Body of pancreas (tissue), 4 donors: Measurements from ENCODE around the gene A2M. TPM values are rescaled to one million over a fixed set of nuclear protein-coding genes. Genes with fewer than 3 reads are reported as not detected.
A peak's percentile ranks its signal among the peaks of the same experiment; 100 is the strongest.

ENCODE experiments used
- ATAC-seq: fragments of 150-250 bp; one replicate; pipeline ENCODE4 v1.9.1; 2016
- DNase-seq, 4 donors: peaks; one replicate each; pipeline ENCODE4 v3.0.0-alpha.2; 2019
- H3K27ac ChIP-seq, 4 donors: fragments of 200-600 bp; sonication (generic); 1 replicate in 3 of 4; 2 replicates in 1 of 4; pipeline versions ENCODE4 v1.5.1 to v1.6.1; 2016 to 2019; ENCODE audit warnings: mild to moderate bottlenecking in 1 of 4, mixed read lengths in 1 of 4, moderate library complexity in 1 of 4
- H3K27me3 ChIP-seq, 2 donors: fragments of 200-600 bp; sonication (generic); one replicate each; pipeline ENCODE4 v1.6.0; 2016; ENCODE audit warnings: mild to moderate bottlenecking in 1 of 2
- H3K36me3 ChIP-seq, 2 donors: fragments of 200-600 bp; sonication (generic); replicated peaks in 1 of 2; 2 replicates each; pipeline ENCODE4 v1.5.1; 2016; ENCODE audit warnings: low read depth in 2 of 2; ENCODE audit not compliant: insufficient read depth in 1 of 2
- H3K4me1 ChIP-seq: fragments of 200-600 bp; sonication (generic); one replicate; pipeline ENCODE4 v1.6.0; 2016
- H3K4me3 ChIP-seq, 2 donors: fragments of 200-600 bp; sonication (generic); 1 replicate in 1 of 2; 2 replicates in 1 of 2; pipeline ENCODE4 v1.5.1; 2016 to 2019
- H3K9me3 ChIP-seq, 3 donors: fragments of 200-600 bp; sonication (generic); 1 replicate in 2 of 3; 2 replicates in 1 of 3; pipeline ENCODE4 v1.5.1; 2016
- POLR2A ChIP-seq, 3 donors: fragments of 450-650 bp; IDR thresholded peaks; one replicate each; pipeline ENCODE4 v1.6.1; 2016; ENCODE audit warnings: antibody characterized with exemption in 3 of 3, mild to moderate bottlenecking in 2 of 3
- WGBS, 2 donors: methylation state at CpG; one replicate each; pipeline ENCODE4 v1.1.5; 2017; 5-methylcytosine and 5-hydroxymethylcytosine counted together
- intact Hi-C: fragments of 100-400 bp; cut with DNase I; formaldehyde crosslinking; loops from one replicate; pipeline ENCODE4 v1.15.1; 2023
- total RNA-seq, 2 donors: library from RNA; depleted of rRNA; stranded (reverse); fragments of >200 nt; gene quantifications; one replicate each; pipeline ENCODE4 v1.1.0, GENCODE V29; 2016
- TF ChIP-seq, protein P1 (sequence below), 7 experiments: fragments of 450-650 bp in 4 of 7; fragments of 200-600 bp in 3 of 7; sonication (generic) in 3 of 7; IDR thresholded peaks; one replicate each; pipeline ENCODE4 v1.5.1; 2016 to 2019; ENCODE audit warnings: antibody characterized with exemption in 7 of 7

The A2M gene
- total RNA-seq, 2 donors from 2014 or later = 97.3 to 102 TPM

DNA sequence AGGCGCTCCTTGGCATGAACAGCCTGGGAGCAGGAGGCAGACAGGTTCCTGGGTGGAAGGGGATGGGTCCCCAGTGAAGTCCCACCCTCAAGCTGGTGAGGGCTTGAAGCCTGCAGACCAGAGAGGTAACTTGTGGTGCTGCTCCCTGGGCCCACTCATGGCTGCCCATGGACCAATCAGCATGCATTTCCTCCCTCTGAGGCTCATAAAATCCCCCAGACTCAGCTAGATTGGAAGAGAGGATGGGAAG lies 50.2 kb downstream of the A2M start:
- Histone ChIP-seq H3K4me3 (peak overlapping the region; percentile 35 to 47), H3K27ac (peak overlapping the region; percentile 73 to 100 (median 99)), H3K9me3 (no peaks in the 10 kb centered on the region), H3K4me1 (peaks cover 19% of the 10 kb centered on the region), H3K27me3 (no peaks in the 10 kb centered on the region), H3K36me3 (no peaks in the 10 kb centered on the region)
- DNase-seq (no peak), ATAC-seq (no peak)
- no peak for TF ChIP-seq POLR2A (IDR thresholded peaks at IDR 0.05)
- 93% methylated on average over 1 of the region's 1 CpG; no CpG with 5 or more reads in 1 of the 2 donors for WGBS, 2 donors
- intact Hi-C loops = no loop called here

DNA sequence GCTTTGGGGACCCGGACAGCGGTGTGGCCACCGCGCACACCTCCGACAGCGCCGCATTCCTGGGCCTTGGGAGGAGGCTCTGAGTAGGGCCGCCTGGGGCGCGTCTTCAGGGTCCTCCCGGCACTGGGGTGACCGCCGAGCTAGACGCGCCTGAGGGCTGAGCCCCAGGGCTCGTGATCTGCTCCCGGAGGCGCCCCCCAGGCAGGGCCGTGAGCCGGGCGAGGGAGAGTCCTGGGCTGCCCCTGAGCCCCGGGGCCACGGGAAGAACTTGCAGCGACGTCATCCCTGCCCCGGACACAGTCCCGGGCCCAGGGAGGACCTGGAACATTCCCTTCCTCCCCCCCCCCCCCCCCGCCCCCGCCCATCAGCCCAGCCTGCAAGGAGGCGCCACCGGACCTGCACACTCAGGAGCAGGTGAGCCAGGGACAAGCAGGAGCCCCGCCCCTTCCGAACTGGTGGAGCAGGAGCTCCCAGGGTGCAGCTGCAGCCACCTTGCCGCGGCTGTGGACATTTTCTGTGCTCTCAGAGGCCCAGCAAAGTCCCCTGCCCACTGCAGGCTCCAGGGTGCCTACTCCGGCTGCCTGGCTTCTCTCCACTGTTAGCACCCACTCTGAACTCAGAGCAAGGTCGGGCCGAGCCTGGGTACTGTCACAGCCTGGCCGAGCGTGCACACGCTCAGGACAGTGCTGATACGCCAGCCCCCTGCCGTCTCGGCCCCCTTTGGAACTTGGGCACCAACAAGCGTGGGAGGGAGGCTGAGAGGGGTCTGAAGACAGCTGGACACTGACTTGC lies 50.7 kb downstream of the A2M start:
- intact Hi-C loops = no loop called here
- Histone ChIP-seq H3K4me1 (peaks cover 19% of the 10 kb centered on the region), H3K36me3 (no peaks in the 10 kb centered on the region), H3K27me3 (no peaks in the 10 kb centered on the region), H3K9me3 (no peaks in the 10 kb centered on the region), H3K4me3 (peak overlapping the region; percentile 37 to 63), H3K27ac (peak overlapping the region; percentile 98 to 100 (median 99))
- 9% methylated on average over 40 of the region's 45 CpGs; no CpG with 5 or more reads in 1 of the 2 donors for WGBS, 2 donors
- DNase-seq (peak; percentile 96 to 99 (median 98)), ATAC-seq (peak; percentile 90)
- peak; percentile 96 to 97 (median 96) for TF ChIP-seq POLR2A (IDR thresholded peaks at IDR 0.05)
- TF ChIP-seq, protein P1, sequence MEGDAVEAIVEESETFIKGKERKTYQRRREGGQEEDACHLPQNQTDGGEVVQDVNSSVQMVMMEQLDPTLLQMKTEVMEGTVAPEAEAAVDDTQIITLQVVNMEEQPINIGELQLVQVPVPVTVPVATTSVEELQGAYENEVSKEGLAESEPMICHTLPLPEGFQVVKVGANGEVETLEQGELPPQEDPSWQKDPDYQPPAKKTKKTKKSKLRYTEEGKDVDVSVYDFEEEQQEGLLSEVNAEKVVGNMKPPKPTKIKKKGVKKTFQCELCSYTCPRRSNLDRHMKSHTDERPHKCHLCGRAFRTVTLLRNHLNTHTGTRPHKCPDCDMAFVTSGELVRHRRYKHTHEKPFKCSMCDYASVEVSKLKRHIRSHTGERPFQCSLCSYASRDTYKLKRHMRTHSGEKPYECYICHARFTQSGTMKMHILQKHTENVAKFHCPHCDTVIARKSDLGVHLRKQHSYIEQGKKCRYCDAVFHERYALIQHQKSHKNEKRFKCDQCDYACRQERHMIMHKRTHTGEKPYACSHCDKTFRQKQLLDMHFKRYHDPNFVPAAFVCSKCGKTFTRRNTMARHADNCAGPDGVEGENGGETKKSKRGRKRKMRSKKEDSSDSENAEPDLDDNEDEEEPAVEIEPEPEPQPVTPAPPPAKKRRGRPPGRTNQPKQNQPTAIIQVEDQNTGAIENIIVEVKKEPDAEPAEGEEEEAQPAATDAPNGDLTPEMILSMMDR (IDR thresholded peaks at IDR 0.05) = peak in 1 of 7 experiments; percentile 12

DNA sequence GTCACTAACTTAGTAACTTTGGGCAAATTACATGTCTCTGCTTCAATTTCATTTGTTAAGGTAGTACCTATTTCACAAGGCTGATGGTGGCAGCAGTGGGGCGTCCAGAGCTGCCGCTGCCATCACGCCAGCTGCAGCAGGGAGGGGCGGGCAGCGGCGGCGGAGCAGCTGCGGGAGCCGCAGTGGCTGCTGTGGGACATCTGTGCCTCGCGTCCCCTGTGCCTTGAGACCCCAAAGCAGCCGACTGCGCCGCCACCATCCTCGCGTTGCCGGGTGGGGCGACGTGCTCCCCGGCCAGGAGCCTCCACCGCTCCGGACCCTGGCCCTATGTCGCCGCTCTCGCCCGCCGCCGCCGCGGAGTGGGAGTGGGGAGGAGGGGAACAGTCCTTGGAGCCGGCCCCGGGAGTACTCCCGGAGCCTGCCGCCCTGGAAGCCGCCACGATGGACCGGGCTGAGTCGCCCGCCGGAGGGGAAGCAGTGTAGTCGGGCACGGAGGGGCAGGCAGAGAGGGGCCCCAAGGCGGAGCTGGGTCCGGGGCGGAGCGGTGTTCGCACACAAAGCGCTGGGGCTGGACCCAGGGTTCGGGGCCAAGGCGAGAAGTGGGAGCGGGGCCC lies 51.4 kb downstream of the A2M start:
- Histone ChIP-seq H3K4me3 (peak overlapping the region; percentile 37 to 63), H3K4me1 (peaks cover 19% of the 10 kb centered on the region), H3K9me3 (no peaks in the 10 kb centered on the region), H3K27ac (peak overlapping the region; percentile 98 to 100 (median 99)), H3K36me3 (no peaks in the 10 kb centered on the region), H3K27me3 (no peaks in the 10 kb centered on the region)
- intact Hi-C loops = no loop called here
- ATAC-seq = peak; percentile 76
- TF ChIP-seq, protein P1 (IDR thresholded peaks at IDR 0.05) = peak in 5 of 7 experiments; percentile 25 to 64 (median 56)
- peak; percentile 69 to 84 (median 74) for TF ChIP-seq POLR2A (IDR thresholded peaks at IDR 0.05)
- 0 to 1% methylated on average over 12 to 51 of the region's 51 CpGs for WGBS, 2 donors
- DNase-seq = peak; percentile 77 to 85 (median 82)

DNA sequence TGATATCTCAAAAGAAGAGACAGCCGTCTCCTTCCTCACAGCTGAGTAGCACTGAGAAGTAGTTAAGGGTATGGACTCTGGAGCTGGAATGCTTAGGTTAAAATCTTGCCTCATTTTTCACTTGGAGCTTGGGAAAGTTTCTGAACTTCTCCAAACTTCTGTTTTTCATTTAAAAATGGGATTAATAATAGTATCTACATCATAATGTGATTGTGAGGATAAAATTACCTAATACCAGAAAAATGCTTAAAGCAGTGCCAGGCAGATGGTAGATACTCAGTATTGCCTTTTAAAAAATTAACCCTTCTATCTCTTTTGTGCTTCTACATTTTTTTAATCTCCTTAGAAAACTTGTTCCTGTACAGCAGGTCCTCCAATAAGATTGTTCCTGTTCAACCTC lies 63.1 kb downstream of the A2M start:
- H3K27ac ChIP-seq = no peak overlapping the region

DNA sequence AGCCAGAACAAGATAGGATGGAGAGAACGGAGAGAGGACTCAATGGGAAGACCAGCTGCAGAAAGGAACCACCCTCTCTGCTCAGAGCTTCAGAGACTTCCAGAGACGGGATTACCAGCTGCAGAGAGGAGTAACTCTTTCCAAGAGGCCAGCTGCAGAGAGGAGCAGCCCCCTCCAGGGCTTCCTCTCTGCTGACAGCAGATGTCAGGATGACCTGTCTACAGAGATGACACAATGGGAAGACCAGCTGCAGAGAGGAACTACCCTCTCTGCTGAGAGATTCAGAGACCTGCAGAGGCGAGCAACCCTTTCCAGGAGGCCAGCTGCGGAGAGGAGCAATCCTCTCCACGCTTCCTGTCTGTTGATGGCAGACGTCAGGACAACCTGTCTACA lies 64.6 kb downstream of the A2M start:
- ATAC-seq = no peak
- H3K4me3 ChIP-seq = no peak overlapping the region
- no peaks in the 10 kb centered on the region for H3K27me3 ChIP-seq
- TF ChIP-seq, protein P1 (IDR thresholded peaks at IDR 0.05) = no peak
- TF ChIP-seq POLR2A (IDR thresholded peaks at IDR 0.05) = no peak
- H3K27ac ChIP-seq = no peak overlapping the region
- WGBS, 2 donors = 58 to 64% methylated on average over 6 of the region's 6 CpGs
- no peak for DNase-seq
- H3K36me3 ChIP-seq = no peaks in the 10 kb centered on the region
- H3K9me3 ChIP-seq = no peaks in the 10 kb centered on the region
- H3K4me1 ChIP-seq = no peaks in the 10 kb centered on the region
- intact Hi-C loops = no loop called here

More for the DNA sequence above, 63.1 kb downstream of the A2M start:
- TF ChIP-seq, protein P1 (IDR thresholded peaks at IDR 0.05) = no peak
- no peak for TF ChIP-seq POLR2A (IDR thresholded peaks at IDR 0.05)
- Histone ChIP-seq H3K9me3 (no peaks in the 10 kb centered on the region), H3K27me3 (no peaks in the 10 kb centered on the region), H3K4me1 (no peaks in the 10 kb centered on the region), H3K4me3 (no peak overlapping the region), H3K36me3 (no peaks in the 10 kb centered on the region)
- no peak for ATAC-seq
- 40 to 71% methylated on average over 1 of the region's 1 CpG for WGBS, 2 donors
- no peak for DNase-seq
- intact Hi-C loops = no loop called here
